HepG2 (cell line): ENCODE measurements around the gene TUBA8. TPM values are rescaled to one million over a fixed set of nuclear protein-coding genes. Genes with fewer than 3 reads are reported as not detected.

Experiments
- ATF1 ChIP-seq: IDR thresholded peaks from 2 replicates; pipeline ENCODE4 v1.6.1; 2016; ENCODE audit warnings: mild to moderate bottlenecking, control low read depth
- HNRNPL ChIP-seq: fragments of 200-400 bp; formaldehyde crosslinking; IDR thresholded peaks from 2 replicates; pipeline ENCODE4 v1.6.1; 2017; ENCODE audit warnings: mild to moderate bottlenecking, low read depth, low read length
- SALL1 ChIP-seq: sonication (generic); formaldehyde crosslinking; IDR thresholded peaks from 2 replicates; pipeline ENCODE4 v1.8.0; 2022; ENCODE audit warnings: mild to moderate bottlenecking, missing genetic modification reagents
- ZBTB40 ChIP-seq, 2 experiments: fragments of 450-650 bp in 1 of 2; sonication (generic) in 1 of 2; formaldehyde crosslinking in 1 of 2; IDR thresholded peaks; 2 replicates each; pipeline versions ENCODE4 v1.6.1 to v1.8.0; 2016 to 2022; ENCODE audit warnings: antibody characterized with exemption in 1 of 2, mild to moderate bottlenecking in 1 of 2, missing genetic modification reagents in 1 of 2
- ZNF282 ChIP-seq: fragments of 450-650 bp; IDR thresholded peaks from 2 replicates; pipeline ENCODE4 v1.6.1; 2018; ENCODE audit not compliant: partially characterized antibody
- polyA plus RNA-seq, 8 experiments: library from polyadenylated mRNA; depleted of rRNA in 3 of 8; stranded (reverse) in 7 of 8; unstranded in 1 of 8; fragments of >200 nt; fragmentation: Illumina TruSeq in 4 of 8; extraction: Trizol in 4 of 8; gene quantifications; 2 replicates each; pipeline versions ENCODE4 v1.2.1 to v1.2.3, GENCODE V29; 2011 to 2016; ENCODE audit warnings: low read depth in 4 of 8, missing spikeins in 1 of 8, mixed read lengths in 1 of 8; ENCODE audit not compliant: insufficient read depth in 1 of 8
- total RNA-seq, 5 experiments: library from RNA; depleted of rRNA; stranded (reverse); fragments of >200 nt; fragmentation: Illumina TruSeq; extraction: Trizol; gene quantifications; 2 replicates each; pipeline ENCODE4 v1.2.3, GENCODE V29; 2016; ENCODE audit warnings: low read depth in 1 of 5

TUBA8 gene
- total and polyA plus RNA-seq, 2 of the 13 experiments (the other 11 are each of a cell fraction or from before 2014, with no cell fraction given) = 0.35 to 0.69 TPM

- no peak for TF ChIP-seq ZBTB40 (IDR thresholded peaks at IDR 0.05)
- no peak for TF ChIP-seq ZBTB40 (CRISPR knock-in tag; IDR thresholded peaks at IDR 0.05)
- peak; percentile 24; the same call in 1 of the 2 replicates for TF ChIP-seq SALL1 (CRISPR knock-in tag)
- no peak for TF ChIP-seq ATF1 (CRISPR knock-in tag)
- peak; percentile 68; the same call in 1 of the 2 replicates for TF ChIP-seq HNRNPL
- TF ChIP-seq ZNF282 = no peak
These were observed 44.3 kb upstream of the TUBA8 start (continued) for GRCh38 chr22:18066181-18066859.
